Measurements from ENCODE around the gene TDRD9. TPM values are rescaled to one million over a fixed set of nuclear protein-coding genes. Genes with fewer than 3 reads are reported as not detected.
"Not testable (repeated sequence)": the region's sequence is repeated elsewhere in the genome, so short reads cannot be mapped to it uniquely, and the experiment has no call there.

TDRD9 gene
- total RNA-seq, 1 donor from 2014 or later, result not detected

DNA sequence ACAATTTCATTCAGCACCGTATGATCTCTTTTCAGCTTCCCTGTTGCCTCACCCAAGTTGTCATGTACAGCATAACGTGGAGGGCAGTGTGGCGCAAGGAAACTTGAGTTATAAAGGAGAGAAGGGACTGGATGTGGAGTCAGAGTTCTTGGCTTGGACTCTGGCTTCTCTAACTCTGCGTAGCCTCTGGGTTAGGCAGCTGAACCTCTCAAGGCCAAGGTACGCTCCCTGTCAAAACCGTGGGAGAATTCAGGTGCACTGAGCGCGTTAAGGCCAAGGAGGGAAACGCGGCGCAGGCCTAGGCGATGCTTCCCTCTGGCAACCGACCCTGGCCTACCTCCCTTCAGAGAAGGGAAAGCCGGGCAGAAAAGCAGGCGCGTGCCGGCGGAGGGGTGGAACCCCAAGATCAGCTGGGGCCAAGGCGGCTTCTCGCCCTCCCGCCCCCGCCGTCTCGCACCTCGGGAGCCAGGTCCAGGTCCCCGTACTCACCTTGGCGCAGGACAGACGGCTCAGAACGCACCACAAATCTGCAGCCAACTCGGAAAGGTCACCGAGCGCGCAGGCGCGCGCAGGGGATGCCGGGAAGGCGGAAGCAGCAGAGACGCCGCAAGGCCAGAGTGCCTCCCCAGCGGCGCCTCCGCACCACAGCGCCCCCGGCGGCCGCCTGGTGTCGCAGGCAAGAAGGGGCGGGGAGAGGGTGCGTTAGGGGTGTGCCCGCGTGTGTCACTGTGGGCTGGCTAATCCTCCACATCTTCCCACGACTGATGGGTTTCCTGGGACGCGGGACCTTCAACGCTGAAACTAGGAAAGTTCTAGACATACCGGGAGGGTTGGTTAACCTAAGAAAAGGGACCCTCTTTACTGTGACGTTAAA, 7.0 kb upstream of the TDRD9 start:
- Mint-ChIP-seq H3K4me3 (ENCODE audit: low read depth) (peak overlapping the region; percentile 84), H3K36me3 (ENCODE audit: insufficient read depth) (no peaks in the 10 kb centered on the region), H3K4me1 (ENCODE audit: low read depth) (peaks cover 5% of the 10 kb centered on the region)

DNA sequence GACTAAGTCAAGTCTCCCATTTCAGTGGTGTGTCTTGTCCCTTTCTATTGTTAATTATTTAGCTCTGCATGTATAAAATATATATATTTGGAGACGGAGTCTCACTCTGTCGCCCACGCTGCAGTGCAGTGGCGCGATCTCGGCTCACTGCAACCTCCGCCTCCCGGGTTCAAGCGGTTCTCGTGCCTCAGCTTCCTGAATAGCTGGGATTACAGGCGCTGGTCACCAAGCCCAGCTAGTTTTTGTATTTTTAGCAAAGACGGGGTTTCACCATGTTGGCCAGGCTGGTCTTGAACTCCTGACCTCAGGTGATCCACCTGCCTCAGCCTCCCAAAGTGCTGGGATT, 6.4 kb upstream of the TDRD9 start:
- not testable (repeated sequence) for H3K4me1 Mint-ChIP-seq (ENCODE audit: low read depth); H3K27ac Mint-ChIP-seq; H3K36me3 Mint-ChIP-seq (ENCODE audit: insufficient read depth); H3K27me3 Mint-ChIP-seq; DNase-seq (ENCODE audit: low spot score, unreplicated experiment); H3K9me3 Mint-ChIP-seq (ENCODE audit: low read depth)
- peak overlapping the region; percentile 84 for H3K4me3 Mint-ChIP-seq (ENCODE audit: low read depth)

More for the DNA sequence above, 7.0 kb upstream of the TDRD9 start:
- H3K9me3 Mint-ChIP-seq (ENCODE audit: low read depth), result no peaks in the 10 kb centered on the region
- H3K27me3 Mint-ChIP-seq, result no peaks in the 10 kb centered on the region
- DNase-seq (ENCODE audit: low spot score, unreplicated experiment), result peak; percentile 94
- TF ChIP-seq, protein P1, sequence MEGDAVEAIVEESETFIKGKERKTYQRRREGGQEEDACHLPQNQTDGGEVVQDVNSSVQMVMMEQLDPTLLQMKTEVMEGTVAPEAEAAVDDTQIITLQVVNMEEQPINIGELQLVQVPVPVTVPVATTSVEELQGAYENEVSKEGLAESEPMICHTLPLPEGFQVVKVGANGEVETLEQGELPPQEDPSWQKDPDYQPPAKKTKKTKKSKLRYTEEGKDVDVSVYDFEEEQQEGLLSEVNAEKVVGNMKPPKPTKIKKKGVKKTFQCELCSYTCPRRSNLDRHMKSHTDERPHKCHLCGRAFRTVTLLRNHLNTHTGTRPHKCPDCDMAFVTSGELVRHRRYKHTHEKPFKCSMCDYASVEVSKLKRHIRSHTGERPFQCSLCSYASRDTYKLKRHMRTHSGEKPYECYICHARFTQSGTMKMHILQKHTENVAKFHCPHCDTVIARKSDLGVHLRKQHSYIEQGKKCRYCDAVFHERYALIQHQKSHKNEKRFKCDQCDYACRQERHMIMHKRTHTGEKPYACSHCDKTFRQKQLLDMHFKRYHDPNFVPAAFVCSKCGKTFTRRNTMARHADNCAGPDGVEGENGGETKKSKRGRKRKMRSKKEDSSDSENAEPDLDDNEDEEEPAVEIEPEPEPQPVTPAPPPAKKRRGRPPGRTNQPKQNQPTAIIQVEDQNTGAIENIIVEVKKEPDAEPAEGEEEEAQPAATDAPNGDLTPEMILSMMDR (IDR thresholded peaks at IDR 0.05; ENCODE audit: unreplicated experiment), result peak; percentile 99
- peak overlapping the region; percentile 82 for H3K27ac Mint-ChIP-seq

- no peaks in the 10 kb centered on the region for H3K36me3 Mint-ChIP-seq (ENCODE audit: insufficient read depth)
- H3K27me3 Mint-ChIP-seq, result no peaks in the 10 kb centered on the region
- H3K27ac Mint-ChIP-seq, result no peak overlapping the region
- no peak for DNase-seq (ENCODE audit: low spot score, unreplicated experiment)
- no peak overlapping the region for H3K4me3 Mint-ChIP-seq (ENCODE audit: low read depth)
- no peaks in the 10 kb centered on the region for H3K9me3 Mint-ChIP-seq (ENCODE audit: low read depth)
- peaks cover 5% of the 10 kb centered on the region for H3K4me1 Mint-ChIP-seq (ENCODE audit: low read depth)
- TF ChIP-seq, protein P1 (IDR thresholded peaks at IDR 0.05; ENCODE audit: unreplicated experiment), result no peak
Measured at GRCh38 chr14:103923863-103924262, 4.4 kb upstream of the TDRD9 start.

- Mint-ChIP-seq H3K4me1 (ENCODE audit: low read depth) (peaks cover 5% of the 10 kb centered on the region), H3K4me3 (ENCODE audit: low read depth) (no peak overlapping the region), H3K9me3 (ENCODE audit: low read depth) (no peaks in the 10 kb centered on the region), H3K36me3 (ENCODE audit: insufficient read depth) (no peaks in the 10 kb centered on the region), H3K27me3 (no peaks in the 10 kb centered on the region), H3K27ac (no peak overlapping the region)
- TF ChIP-seq, protein P1 (IDR thresholded peaks at IDR 0.05; ENCODE audit: unreplicated experiment), result no peak
- no peak for DNase-seq (ENCODE audit: low spot score, unreplicated experiment)
Measured at GRCh38 chr14:103925316-103925715, 2.9 kb upstream of the TDRD9 start.

DNA sequence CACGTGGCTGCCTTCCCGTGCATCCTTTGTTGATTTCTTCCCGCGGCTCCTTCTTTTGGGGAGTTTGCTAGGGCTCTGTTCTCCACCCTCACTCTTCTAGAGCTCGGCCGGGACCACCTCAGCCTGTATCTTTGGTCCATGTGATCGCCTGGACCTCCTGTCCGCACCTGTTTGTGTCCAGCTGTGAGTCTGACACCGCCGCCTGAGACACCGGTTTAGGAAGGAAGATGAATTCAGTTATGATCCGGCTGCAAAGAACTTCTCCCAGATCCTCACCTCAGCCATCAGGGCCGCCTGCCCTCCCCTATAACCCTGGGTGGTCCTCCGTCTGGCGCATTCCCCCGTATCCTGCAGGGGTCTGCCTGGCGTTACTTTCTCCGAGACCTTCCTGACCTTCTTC, 690 bp upstream of the TDRD9 start:
- H3K9me3 Mint-ChIP-seq (ENCODE audit: low read depth), result no peaks in the 10 kb centered on the region
- DNase-seq (ENCODE audit: low spot score, unreplicated experiment), result no peak
- no peaks in the 10 kb centered on the region for H3K36me3 Mint-ChIP-seq (ENCODE audit: insufficient read depth)
- no peaks in the 10 kb centered on the region for H3K4me1 Mint-ChIP-seq (ENCODE audit: low read depth)
- no peaks in the 10 kb centered on the region for H3K27me3 Mint-ChIP-seq
- H3K4me3 Mint-ChIP-seq (ENCODE audit: low read depth), result no peak overlapping the region
- TF ChIP-seq, protein P1 (IDR thresholded peaks at IDR 0.05; ENCODE audit: unreplicated experiment), result no peak
- H3K27ac Mint-ChIP-seq, result no peak overlapping the region
